Iris pigment epithelial cell (primary cell): ENCODE results near the gene ZFP2.

Experiments
- DNase-seq: peaks from one replicate; pipeline ENCODE4 v3.0.0-alpha.2; 2011; ENCODE audit warnings: low read depth

Gene ZFP2

GRCh38 chr5:178981381-178981780 is 85.7 kb downstream of the ZFP2 start:
- no peak for DNase-seq
